ENCODE measurements around the gene SMIM45.
"Not testable (repeated sequence)": the region's sequence is repeated elsewhere in the genome, so short reads cannot be mapped to it uniquely, and the experiment has no call there.

SMIM45 gene

DNA sequence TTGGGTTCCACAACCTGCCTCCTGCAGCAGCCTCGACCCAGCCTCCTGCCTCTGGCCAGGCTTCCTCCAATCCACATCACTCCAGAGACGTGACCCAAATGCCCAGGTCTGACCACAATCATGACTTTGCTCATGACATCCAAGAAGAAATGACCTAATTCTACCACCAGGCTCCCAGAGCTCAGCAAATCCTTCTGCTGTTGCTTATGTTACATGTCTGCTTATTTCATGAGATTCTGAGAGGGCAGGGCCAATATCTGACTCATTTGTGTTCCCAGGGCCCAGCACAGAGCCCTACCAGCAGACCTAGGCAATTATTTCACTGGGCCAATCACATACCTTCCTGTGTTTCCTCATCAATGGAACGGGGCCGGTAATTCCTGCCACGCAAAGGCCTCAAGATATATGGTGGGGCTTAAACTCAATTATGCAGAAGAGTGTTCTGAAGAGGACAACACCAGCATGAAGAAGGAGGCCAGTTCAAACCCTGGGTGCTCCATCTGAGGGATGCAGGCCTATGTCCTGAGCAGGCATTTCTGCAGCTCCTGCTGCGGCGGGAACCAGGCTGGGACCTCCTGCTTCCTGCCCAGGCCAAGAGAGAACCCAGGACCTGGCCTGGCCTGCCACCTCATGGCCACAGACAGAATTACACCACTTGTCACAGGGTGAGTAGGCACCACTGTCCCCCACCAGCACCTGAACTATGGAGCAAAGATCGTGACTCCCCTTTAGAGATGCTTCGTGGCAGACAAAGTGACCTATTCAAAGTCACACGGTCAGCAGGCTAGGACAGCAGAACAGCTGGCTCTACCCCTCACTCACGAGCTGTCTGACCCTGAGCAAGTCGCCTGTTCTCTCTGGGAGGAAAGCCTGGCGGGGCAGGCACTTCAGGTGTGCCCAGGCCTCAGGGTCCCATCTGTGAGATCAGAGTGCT, 10.9 kb upstream of the SMIM45 start:
- TF ChIP-seq, protein P1, sequence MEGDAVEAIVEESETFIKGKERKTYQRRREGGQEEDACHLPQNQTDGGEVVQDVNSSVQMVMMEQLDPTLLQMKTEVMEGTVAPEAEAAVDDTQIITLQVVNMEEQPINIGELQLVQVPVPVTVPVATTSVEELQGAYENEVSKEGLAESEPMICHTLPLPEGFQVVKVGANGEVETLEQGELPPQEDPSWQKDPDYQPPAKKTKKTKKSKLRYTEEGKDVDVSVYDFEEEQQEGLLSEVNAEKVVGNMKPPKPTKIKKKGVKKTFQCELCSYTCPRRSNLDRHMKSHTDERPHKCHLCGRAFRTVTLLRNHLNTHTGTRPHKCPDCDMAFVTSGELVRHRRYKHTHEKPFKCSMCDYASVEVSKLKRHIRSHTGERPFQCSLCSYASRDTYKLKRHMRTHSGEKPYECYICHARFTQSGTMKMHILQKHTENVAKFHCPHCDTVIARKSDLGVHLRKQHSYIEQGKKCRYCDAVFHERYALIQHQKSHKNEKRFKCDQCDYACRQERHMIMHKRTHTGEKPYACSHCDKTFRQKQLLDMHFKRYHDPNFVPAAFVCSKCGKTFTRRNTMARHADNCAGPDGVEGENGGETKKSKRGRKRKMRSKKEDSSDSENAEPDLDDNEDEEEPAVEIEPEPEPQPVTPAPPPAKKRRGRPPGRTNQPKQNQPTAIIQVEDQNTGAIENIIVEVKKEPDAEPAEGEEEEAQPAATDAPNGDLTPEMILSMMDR (conservative IDR thresholded peaks at IDR 0.05), result peak; percentile 92
- no peak for TF ChIP-seq ZFX (IDR thresholded peaks at IDR 0.05)
- peak overlapping the region; percentile 56 for H3K27ac ChIP-seq

DNA sequence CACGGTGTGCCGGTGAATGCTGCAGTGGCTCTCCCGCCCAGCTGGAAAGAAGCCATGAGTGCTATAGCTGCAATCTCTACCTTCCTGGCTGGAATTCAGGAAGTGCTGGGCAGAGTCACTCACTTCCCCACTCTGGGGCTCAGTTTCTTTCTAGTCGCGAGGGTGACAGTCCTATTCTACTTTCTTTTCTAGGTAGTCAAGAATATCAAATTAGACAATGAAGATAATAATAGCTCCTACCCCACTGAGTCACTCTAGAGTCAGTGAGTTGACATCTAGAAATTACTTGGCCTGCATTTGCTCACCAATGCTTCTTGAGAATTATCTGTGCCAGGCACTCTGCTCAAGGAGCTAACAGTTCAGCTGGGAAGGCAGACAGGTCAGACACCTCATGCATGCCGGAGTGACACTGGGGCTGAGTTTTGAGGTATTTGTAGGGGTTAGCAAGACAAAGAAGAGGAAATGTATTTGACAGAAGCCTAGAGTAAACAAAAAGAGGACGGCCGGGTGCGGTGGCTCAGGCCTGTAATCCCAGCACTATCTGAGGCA, 8.2 kb upstream of the SMIM45 start:
- no peak for TF ChIP-seq ZFX (IDR thresholded peaks at IDR 0.05)
- TF ChIP-seq, protein P1 (conservative IDR thresholded peaks at IDR 0.05), result no peak
- H3K27ac ChIP-seq, result peak overlapping the region; percentile 7; the same call in 1 of the 2 replicates

DNA sequence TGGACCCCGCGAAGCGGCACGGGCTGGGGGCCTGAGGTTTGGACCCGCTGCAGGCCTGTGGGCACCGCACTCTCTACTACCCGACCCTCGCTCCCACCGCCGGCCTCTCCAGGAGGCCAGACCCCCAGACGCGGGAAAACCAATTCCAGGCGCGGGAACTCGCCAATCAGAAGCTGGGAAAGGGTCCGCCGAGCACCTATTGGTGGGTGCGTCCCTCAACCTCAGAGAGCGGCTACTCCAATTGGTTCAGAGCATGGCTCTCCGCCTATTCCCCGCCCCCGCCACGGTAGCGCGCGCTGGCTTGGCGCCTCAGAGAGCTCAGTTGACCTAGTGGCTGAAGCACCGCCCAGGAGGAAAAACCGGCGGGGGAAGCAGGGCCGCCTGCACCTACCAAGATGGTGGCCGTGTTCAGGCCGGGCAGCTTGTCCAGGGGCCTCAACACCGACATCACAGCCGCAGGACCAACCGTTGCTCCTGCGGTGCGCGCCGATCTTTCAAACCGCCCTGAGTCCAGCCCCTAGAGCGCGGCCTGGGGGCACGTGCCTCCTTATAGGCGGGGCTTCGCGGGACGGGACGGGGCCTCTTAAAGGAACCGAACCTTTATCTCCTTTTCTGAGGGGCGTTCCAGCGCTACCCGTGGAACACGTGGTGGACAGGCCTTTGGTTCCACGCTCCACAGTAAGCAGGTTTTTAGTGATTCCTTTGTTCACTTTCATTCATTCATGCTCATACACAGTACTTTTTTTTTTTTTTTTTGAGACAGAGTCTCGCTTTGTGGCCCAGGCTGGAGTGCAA, 5.1 kb upstream of the SMIM45 start, which contains the start of gene CENPM:
TSS of gene CENPM (minus strand) at position 524 of the 795 bp plus-strand sequence. CDS start at position 448, 76 bp downstream.
- peak within 1 kb of the TSS; percentile 82 for H3K27ac ChIP-seq
- peak; percentile 41; the same call in 1 of the 2 replicates for TF ChIP-seq ZFX (IDR thresholded peaks at IDR 0.05)
- TF ChIP-seq, protein P1 (conservative IDR thresholded peaks at IDR 0.05), result no peak

DNA sequence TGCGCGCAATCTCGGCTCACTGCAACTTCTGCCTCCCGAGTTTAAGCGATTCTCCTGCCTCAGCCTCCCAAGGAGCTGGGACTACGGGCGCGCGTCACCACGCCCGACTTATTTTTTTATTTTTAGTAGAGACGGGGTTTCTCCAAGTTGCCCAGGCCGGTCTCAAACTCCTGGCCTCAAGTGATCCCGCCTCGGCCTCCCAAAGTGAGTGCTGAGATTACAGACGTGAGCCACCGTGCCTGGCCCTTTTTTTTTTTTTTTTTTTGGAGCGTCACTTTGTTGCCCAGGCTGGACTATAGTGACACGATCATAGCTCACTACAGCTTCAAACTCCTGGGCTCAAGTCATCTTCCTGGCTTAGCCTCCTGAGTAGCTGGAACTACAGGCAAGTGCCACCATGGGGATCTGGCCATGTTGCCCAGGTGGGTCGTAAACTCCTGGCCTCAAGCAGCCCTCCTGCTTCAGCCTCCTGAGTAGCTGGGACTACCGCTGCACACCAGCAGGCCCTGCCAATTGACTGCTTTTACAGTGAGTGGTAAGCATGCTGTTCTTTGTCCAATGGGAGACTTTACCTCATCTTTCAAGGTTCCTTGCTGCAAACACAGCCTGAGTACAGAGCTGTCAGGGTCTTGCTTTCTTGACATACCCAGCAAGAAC, 4.4 kb upstream of the SMIM45 start:
- no peak for TF ChIP-seq ZFX (IDR thresholded peaks at IDR 0.05)
- TF ChIP-seq, protein P1 (conservative IDR thresholded peaks at IDR 0.05), result no peak
- H3K27ac ChIP-seq, result peak overlapping the region; percentile 82

DNA sequence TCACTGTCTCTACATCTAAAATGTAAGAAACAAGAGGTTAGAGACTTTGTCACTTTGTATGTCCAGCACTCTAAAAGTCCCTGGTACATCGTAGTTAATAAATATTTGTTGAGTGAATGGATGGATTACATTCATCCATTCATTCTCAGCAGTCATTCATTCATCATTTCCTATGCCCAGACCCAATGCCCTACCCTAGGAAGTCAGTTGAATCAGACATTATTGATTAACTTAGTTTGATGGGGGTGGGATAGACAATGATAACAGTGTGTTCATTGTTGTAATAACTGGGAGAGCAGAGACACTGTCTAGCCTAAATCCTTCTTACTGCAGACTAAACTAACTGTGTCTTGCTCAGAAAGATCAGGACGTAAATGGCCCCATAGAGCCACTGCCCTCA, 3.8 kb upstream of the SMIM45 start:
- TF ChIP-seq, protein P1 (conservative IDR thresholded peaks at IDR 0.05), result no peak
- TF ChIP-seq ZFX (IDR thresholded peaks at IDR 0.05), result no peak

DNA sequence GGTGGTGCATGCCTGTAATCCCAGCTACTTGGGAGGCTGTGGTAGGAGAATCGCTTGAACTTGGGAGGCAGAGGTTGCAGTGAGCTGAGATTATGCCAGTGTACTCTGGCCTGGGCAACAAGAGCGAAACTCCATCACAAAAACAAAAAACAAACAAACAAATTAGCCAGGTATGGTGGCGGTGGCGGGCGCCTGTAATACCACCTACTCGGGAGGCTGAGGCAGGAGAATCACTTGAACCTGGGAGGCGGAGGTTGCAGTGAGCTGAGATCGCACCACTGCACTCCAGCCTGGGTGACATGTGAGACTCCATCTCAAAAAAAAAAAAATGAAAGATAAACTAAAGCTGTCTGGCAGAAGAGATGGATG, 3.0 kb upstream of the SMIM45 start:
- H3K27ac ChIP-seq, result not testable (repeated sequence)

More for the DNA sequence above, 3.8 kb upstream of the SMIM45 start:
- no peak overlapping the region; the same call in 1 of the 2 replicates for H3K27ac ChIP-seq

DNA sequence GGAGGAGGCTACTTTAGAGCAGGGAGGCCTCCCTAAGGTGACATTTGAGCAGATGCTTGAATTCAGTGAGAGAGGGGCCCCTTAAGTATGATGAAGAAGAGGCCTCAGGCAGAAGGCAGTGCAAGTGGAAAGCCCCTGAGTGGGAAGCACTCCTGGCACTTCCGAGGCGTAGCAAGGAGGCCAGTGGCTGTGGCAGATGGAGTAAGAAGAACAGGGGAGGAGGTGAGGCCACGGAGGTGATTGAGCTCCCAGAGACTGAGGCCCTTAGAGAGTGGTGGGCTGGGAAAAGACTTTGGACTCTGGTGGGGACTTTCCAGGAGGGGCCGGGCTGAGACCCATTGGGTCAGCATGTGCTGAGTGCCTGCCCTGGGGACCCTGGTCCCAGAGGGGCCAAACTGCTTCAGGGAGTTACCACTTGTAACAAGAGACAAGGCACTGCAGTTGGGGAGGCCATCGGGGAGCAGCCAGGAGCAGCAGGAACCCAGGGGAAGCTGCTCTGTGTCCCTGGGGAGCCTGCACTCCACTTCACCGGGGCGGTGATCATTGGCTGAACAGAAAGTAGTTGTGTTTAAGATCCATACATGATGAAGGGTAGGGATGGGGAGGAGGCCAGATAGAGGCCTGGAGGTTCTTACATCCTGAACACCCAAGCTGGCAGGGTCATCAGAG, 2.5 kb upstream of the SMIM45 start:
- TF ChIP-seq, protein P1 (conservative IDR thresholded peaks at IDR 0.05), result no peak
- no peak for TF ChIP-seq ZFX (IDR thresholded peaks at IDR 0.05)
- H3K27ac ChIP-seq, result no peak overlapping the region

All from C4-2B (cell line).